NCI-H510A treated with DMSO at 0.1 percent for 48 hours (cell line): ENCODE data around the gene OSBP2.

Source experiments
- DNase-seq: peaks from one replicate; lab custom pipeline; 2025; lab: John Stamatoyannopoulos, UW

The OSBP2 gene

DNA sequence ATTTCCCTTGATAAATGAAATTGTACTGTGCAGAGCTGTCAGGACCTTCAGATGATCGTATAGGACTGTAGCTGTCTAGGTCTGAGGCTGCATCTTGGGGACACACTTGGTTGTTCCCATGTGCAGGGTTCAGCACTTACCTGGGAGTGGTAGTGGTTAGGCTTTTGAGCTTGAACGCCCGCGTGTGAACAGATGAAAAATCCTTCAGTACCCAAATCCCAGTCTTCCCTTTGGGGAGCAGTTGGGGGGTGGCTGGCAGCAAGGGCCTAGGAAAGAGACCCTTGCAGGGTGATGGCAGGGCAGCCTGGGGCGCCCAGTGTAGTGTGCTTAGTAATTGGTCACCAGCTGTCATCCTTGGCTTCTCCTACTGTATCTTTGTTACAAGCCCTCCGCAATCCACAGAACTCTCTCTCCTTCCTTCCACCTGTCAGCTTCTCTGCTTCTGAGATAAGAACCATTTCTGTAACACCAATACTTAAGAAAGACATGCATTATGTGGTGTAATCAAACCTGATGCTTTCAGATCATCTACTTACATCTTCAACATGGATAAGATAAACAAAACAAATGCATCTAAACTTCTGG lies 209.3 kb downstream of the OSBP2 start:
- DNase-seq, result no peak

DNA sequence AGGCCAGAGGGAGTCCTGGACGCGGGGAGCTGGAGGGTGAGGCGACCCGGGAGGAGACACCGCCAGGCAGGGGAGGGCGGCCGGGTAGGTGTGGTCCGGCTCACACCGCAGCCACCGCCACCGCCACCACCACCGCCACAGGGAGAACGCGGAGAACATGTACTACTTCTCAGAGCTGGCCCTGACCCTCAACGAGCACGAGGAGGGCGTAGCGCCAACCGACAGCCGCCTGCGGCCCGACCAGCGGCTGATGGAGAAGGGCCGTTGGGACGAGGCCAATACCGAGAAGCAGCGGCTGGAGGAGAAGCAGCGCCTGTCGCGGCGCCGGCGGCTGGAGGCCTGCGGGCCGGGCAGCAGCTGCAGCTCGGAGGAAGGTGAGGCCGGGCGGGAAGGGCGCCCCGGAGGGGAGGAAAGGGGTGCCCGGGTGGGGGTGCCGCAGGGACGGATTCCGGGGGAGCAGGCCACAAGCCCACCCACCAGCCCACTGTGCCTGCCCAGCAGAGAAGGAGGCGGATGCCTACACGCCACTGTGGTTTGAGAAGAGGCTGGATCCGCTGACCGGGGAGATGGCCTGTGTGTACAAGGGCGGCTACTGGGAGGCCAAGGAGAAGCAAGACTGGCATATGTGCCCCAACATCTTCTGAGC lies 211.1 kb downstream of the OSBP2 start:
- no peak for DNase-seq

DNA sequence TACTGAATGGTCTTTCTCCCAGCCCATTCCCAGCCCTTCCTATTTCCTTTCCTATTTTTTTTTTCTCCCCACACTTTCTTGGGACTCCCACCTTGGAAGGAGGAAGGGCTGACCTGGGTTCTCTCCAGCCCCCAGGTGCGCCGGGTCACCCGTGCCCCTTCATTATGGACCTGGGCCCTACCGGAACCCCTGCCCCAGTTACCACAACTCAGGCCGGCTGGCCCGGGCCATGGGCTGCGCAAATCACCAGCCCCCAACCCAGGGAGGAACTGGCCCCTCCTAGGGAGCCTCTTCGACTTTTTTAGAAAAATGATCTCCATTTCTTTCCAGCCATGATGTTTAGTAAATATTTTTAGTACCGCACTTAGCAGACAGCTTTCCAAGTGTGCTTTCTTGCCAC lies 211.7 kb downstream of the OSBP2 start:
- DNase-seq, result no peak

DNA sequence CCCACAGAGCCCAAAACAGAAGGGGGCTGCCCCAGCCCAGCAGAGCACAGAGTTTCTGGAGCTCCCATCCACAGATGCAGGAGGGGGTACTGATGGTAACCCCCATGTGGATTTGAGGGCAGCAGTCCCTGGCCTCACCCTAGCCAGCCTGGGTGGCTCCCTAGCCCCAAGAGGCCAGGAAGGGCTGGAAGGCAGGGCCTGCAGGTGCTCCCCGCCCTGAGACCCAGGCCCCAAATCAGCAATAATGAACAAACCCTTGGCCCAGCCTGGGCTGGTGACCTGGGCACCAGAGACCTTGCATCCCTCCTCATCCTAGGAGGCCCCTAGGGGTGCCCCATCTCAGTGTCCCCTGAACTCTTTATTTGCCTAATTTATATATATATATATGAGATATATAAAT lies 212.3 kb downstream of the OSBP2 start:
- DNase-seq, result no peak

DNA sequence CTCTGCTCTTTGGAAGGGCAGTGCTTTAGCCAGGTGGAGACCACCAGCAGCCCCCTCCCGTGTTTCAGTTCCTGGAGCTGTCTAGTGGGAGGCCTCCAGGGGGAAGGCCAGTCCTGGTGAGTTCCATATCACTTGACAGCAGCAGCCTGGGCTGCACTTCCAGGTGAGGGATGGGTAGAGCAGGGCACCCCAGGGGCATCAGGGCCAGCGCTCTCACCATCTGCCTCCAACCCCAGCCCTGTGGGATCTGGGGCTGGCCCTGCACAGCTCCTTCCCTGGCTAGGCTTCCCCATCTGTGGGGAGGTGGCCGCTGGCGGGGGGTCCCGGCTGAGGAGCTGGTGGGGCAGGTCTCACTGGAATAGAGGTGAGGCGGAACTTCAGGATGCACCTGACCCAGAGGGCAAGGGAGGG lies 213.4 kb downstream of the OSBP2 start:
- DNase-seq, result no peak

DNA sequence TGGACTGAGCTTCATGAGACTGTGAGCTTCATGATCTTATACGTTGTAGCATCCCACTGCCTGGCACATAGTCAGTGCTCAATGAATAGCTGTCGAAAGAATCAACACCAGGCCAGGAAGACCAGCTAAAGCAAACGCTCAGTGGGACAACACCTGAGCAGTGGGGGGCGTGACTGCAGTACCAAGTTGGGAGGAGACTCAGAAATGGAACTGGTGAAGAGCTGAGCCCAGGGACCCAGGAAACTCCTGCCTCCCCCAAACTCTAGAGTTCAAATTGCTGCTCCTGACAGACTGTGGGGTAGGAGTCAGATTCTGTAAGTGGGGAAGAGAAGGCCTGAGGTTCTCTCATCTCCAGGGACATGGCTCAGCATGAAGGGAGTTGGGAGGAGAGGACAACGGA lies 214.6 kb downstream of the OSBP2 start:
- DNase-seq, result no peak

DNA sequence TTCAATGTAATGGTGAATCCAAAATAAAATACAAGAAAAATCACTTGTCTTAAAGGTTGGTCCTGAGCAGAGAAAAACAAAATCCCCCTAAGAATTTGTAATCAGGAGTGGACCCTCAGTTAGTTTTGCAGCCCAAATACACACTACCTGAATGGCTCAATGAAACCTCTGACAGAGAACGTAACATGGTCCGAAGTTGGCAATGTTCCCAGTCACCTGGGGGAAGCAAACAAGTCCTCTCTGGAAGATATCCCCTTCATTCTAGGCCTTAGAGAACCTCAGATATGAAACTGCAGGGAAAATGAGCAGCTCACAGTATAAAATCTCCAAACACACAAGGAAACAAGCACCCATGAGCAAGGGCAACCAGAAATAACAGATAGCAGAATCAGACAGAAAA lies 215.7 kb downstream of the OSBP2 start:
- DNase-seq, result no peak

DNA sequence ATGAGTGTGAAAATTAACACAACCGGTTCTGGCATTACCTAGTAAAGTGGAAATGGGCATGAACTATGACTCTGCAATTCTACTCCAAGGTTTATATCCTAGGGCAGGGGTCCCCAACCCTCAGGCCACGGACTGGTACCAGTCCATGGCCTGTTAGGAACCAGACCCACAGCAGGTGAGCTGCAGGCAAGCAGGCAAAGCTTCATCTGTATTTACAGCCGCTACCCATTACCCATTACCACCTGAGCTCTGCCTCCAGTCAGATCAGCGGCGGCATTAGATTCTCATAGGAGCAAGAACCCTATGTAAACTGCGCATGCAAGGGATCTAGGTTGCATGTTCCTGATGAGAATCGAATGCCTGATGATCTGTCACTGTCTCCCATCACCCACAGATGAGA lies 224.1 kb downstream of the OSBP2 start:
- no peak for DNase-seq

DNA sequence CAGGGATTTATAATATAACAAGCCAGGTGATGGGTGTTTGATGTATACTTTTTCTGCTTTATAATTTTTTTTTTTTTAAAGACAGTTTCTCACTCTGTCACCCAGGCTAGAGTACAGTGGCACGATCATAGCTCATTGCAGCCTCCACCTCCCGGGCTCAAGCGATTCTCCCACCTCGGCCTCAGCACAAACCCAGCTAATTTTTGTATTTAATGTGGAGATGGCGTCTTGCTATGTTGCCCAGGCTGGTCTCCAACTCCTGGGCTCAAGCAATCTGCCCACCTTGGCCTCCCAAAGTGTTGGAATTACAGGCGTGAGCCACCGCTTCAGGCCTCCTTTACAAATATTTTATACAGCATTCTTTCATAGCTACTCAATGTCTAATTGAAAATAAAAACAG lies 225.3 kb downstream of the OSBP2 start:
- DNase-seq, result no peak

DNA sequence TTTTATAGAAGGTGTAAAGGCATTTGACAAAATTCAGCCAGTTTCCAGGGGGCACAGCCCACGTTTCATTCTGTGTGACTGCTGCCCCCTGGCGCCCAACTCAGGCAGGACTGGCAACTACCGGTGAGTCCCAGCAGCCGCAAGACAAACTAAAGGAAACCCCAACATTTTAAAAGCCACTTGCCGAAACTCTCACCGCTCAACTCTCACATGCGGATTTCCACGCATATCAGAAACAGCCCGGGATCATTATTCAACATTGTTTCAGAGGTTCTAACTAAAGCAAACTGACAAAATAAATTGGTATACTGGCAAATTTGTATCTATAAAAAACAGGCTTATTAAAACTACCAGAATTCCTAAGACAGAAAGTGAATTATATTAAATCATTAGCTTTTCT lies 225.7 kb downstream of the OSBP2 start:
- DNase-seq, result peak; percentile 3

DNA sequence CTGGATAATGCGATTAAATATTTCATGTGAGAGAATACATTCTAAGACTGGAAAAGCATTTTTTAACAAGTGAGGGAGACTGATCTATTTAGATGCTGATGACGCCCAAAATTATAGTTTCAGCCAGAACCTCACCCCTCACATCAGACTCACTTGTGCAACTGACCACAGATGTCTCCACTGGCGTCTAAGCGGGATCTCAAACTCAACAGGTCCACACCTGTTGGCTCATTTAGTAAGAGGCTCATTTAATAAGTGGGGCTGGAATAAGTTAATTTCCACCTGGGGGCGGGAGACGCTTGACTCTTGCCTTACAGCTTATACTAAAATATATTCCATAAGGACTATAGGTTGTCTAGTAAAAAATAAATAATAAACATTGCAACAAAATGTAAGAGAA lies 226.4 kb downstream of the OSBP2 start:
- DNase-seq, result no peak

DNA sequence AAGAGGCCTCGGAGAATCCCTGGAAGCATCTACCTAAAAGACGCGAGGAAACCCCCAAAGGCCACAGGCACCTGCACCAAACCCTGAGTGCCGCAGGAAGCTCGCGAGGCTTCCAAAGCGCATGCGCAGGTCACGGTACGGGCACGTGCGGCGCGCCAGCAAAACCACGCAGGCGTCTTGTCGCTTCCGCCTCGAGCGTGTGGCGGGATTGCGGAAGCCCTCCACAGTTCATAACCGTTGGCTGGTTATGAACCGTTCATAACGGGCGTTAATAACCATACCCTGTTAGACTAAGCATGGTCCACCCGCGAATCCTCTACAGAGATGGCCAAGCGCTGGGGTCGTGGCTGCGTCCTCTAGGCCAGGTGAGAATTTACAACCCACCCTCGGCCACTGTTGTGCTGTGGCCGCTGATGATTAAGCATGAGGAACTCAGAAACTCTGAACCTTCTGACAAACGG lies 227.5 kb downstream of the OSBP2 start:
- no peak for DNase-seq

DNA sequence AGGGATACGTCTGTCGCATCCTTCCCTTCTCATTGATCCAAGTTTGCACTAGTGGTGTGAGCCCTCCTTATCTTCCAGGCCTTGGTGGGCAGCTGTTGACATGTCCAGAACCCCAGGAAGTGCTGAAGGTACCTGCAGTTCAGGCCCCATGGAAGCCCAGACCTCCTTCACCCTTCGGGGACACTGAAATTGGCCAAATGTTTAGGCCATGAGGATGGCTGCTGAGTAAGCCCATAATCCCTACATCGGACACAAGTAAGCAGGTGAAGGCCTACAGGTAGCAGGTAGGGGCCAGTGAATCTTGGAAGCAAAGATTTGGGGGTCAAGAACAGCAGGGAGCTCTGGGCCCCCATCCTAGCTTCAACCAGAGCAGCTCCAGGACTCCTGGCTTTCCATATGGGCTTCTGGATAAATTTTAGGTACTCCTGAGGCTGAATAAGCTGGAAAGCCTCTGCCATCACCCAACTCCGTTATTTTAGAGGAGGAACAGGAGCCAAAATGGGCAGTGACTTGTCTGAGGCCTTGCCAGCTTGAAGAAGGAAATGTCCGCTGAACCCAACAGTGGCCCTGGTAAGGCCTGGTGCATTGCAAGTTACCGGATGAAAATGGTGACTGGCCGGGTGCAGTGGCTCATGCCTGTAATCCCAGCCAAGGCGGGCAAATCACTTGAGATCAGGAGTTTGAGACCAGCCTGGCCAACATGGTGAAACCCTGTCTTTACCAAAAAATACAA lies 228.7 kb downstream of the OSBP2 start:
- no peak for DNase-seq

DNA sequence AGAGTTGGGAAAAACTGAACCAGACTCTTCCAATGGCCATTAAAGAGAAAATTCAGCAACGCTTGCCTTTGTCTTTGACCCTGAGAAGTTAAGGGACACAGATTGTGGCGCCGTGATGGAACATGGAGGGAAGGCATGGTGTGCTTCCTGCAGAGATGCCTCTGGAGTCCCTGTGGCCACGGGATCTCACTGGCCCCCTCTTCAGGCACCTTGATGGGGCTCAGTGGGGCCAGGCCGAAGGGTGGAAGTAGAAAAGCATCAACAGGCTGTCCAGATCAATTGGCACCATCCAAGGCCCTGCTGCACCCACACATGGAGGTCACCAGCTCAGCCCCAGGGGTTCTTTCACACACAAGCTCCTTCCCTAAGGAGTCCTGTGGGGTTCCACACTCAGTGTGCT lies 231.0 kb downstream of the OSBP2 start:
- DNase-seq, result no peak

DNA sequence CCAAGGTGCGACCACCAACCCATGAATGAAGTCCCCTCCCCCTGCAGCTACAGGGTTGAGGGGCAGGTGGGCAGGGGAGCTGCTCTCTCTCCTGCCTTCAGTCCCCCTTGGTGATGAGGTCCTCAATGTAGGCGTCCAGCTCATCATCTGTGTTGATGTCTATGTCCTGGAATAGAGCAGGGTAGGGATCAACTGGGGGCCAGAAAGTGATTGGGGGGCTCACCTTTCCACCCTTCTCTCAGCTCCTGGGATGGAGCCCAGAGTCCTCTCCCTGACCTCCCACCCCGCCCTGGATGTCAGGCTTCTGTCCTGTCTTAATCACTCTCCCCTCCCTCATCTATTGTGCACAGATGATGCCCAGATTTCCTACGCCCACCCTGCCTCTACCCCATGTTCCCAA lies 232.0 kb downstream of the OSBP2 start:
- DNase-seq, result no peak

DNA sequence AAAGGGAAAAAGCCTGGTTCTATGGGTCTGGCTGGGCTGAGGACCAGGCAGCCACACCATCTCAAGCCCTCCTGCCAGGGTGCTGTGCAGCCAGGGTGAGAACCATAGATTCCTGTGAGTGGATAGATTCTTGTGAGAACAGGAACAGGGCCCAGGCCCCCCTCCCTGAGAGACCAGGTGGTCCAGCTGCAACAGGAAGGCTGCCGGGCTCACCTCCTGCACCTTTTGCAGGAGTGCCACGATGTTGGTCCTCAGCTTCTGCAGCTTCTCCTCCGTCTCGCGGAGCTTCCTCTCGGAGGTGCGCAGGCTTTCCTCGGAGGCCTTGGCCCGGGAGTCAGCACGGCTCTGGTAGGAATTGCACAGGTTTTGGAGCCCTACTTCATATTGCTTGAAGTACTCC lies 233.1 kb downstream of the OSBP2 start:
- no peak for DNase-seq

DNA sequence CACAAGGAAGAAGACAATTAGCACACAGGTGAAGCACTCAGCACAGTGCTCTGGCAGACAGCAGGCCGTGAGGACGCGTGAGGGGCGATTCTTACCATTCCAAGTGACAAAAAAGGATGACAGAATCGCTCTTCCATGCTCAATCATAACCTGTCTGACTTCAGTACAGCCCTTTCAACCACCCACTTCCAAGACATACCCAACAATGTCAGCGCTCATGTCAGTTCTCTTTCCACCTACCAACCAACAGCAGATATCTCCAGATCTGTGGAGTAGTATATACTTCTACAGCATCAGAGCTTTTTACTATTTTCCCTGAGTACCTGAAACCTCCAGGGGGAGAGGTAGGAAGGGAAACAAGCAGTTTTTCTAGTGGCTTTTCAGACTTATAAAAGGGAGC lies 233.7 kb downstream of the OSBP2 start:
- DNase-seq, result no peak

DNA sequence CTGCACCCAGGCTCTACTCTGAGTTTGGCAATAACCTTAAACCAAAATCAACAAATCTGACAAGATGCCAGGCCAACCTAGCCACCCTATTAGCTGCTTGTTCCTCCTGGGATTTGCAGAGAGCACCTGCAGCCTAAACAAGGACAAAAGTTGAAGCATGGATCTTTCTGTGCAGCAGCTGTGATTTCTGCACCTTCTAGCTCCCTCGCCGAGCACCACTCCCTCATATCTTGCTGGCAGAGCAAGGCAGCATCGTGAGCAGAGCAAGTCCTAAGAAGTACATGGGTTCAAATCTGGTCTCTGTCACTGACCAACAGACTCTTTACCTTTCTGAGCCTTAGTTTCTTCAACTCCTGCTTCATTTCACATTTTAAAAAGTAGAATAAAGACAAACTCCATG lies 235.6 kb downstream of the OSBP2 start:
- DNase-seq, result no peak

DNA sequence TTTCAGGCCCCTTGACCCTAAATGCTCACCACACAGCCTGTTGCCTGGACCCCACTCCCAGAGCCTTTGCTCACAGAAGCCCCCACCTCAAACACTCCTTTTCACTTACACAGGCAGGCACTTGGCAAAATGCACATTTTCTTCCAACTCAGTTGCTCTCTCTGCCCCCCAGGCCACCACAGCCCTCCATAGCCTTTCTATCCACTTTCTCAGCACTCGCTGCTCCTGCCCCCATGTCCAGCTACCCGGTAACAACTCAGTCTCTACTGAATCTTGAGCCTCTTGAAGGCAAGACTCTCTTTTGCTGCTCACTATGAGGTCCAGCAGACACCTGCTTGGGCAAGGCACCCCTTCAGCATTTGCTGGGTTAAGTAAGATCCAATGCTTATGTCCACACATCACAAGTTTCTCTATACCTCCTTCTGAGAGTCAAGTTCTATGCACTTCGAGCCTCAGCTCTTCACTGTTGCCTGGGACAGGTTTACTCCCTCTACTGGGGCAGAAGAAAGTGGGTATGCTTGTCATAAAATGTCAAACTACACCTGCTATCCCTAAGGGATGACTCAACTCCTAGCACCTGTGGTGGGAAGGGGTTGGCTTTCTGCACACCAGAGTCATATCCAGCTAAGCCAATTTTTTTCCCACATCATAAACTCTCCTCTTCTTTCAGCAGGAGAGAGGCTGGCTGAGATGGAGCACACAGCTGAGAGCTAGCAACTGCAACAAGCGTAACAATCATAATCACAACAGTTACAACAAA lies 237.0 kb downstream of the OSBP2 start:
- DNase-seq, result no peak

DNA sequence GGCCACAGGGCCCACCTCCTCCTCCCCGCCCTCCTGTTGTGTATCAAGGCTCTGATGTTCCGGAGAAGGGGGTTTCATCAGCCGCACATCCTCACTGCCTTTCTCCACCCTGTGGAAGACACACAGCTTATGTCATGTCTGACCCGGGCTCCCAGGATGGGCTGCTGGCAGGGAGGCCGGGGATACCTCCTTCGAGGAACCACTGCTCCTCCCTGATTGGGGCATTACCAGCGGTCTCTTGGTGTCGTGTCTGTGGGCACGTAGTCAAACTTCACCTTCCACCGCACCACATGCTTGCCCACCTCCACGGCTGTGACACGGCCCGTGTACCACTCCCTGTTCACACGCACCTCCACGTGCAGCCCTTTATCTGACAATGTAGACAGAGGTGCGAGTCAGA lies 238.0 kb downstream of the OSBP2 start:
- no peak for DNase-seq

DNA sequence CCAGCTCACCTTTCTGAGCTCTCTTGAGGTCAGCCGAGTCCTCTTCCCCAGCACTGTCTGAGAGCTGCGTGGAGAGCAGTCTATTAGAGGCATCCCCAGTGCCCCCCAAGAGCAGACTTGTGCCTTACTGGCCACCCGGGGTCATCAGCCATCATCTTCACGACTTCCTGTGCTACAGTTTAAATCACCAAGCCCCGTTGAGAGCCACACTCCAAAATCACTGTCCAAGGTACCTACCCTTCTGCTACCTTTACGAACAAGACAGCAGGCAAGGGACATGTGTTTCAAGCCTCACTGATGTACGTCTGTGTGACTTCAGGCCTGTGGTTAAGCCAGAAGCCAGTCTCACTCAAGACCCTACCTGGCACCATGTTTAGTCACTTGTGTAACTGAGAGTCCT lies 238.8 kb downstream of the OSBP2 start:
- DNase-seq, result no peak

DNA sequence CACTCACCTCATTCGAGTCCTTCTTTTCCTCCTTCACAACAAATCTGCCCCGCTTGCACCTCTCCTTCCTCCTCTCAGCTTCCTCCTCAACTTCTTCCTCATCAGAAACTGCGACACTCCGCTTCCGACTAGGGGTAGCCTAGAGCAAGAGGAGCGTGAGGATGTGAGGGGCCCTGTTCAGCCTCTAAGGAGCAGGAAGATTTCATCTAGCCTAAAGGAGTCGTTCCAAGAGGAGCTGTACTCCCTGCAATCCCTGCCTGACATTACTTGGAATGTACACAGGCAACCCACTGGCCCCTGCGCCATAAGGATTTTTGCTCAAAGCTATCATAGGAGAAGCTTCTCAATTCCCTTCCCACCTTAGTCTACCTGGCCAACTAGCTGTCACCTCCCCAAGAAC lies 239.4 kb downstream of the OSBP2 start:
- no peak for DNase-seq
